Keratinocyte (primary cell): Measurements from ENCODE around the gene MAP7D1. TPM values are rescaled to one million over a fixed set of nuclear protein-coding genes. Genes with fewer than 3 reads are reported as not detected.
"Not testable (repeated sequence)": the region's sequence is repeated elsewhere in the genome, so short reads cannot be mapped to it uniquely, and the experiment has no call there.

Experiments used
- DNase-seq: peaks from one replicate; pipeline ENCODE4 v3.0.0-alpha.2; 2011; ENCODE audit warnings: low read depth, missing footprints, low spot score
- FAIRE-seq: peaks from 2 replicates; lab custom pipeline; 2011; peaks lifted over from hg19 to GRCh38; lab: Jason Lieb, UNC
- H2AFZ ChIP-seq: 2 replicates; pipeline ENCODE4 v1.6.0; 2012; ENCODE audit warnings: low read length, control low read depth, inconsistent platforms; ENCODE audit not compliant: control insufficient read depth
- H3K27ac ChIP-seq: 2 replicates; pipeline ENCODE4 v1.5.1; 2011; ENCODE audit warnings: low read length; ENCODE audit not compliant: control insufficient read depth, insufficient read depth
- H3K27me3 ChIP-seq: 3 replicates; pipeline ENCODE4 v1.6.0; 2011; ENCODE audit warnings: low read length; ENCODE audit not compliant: control insufficient read depth, insufficient read depth; ENCODE audit errors: extremely low read depth
- H3K36me3 ChIP-seq, 2 experiments: 2 replicates in 1 of 2; 3 replicates in 1 of 2; pipeline ENCODE4 v1.5.1; 2011; ENCODE audit warnings: low read length in 2 of 2, mild to moderate bottlenecking in 1 of 2; ENCODE audit not compliant: control insufficient read depth in 2 of 2, insufficient read depth in 2 of 2; ENCODE audit errors: extremely low read depth in 1 of 2
- H3K4me1 ChIP-seq: 3 replicates; pipeline ENCODE4 v1.5.1; 2011; ENCODE audit warnings: low read length; ENCODE audit not compliant: control insufficient read depth, insufficient read depth; ENCODE audit errors: extremely low read depth
- H3K4me2 ChIP-seq: 3 replicates; pipeline ENCODE4 v1.6.0; 2011; ENCODE audit warnings: low read depth, low read length; ENCODE audit not compliant: control insufficient read depth, insufficient read depth; ENCODE audit errors: extremely low read depth
- H3K4me3 ChIP-seq, 3 experiments: fragments of 200-600 bp in 1 of 3; sonication (generic) in 1 of 3; 2 replicates in 2 of 3; 3 replicates in 1 of 3; pipeline ENCODE4 v1.5.1; 2011 to 2016; ENCODE audit warnings: low read length in 3 of 3, mild to moderate bottlenecking in 3 of 3, control low read depth in 2 of 3, inconsistent platforms in 1 of 3, low read depth in 1 of 3, mixed read lengths in 1 of 3, mixed run types in 1 of 3, moderate library complexity in 1 of 3; ENCODE audit not compliant: control insufficient read depth in 2 of 3, insufficient read depth in 2 of 3; ENCODE audit errors: extremely low read depth in 1 of 3
- H3K79me2 ChIP-seq: 2 replicates; pipeline ENCODE4 v1.6.0; 2012; ENCODE audit warnings: low read length; ENCODE audit not compliant: control insufficient read depth, insufficient read depth
- H3K9ac ChIP-seq: 3 replicates; pipeline ENCODE4 v1.6.0; 2011; ENCODE audit warnings: low read length; ENCODE audit not compliant: control insufficient read depth, insufficient read depth; ENCODE audit errors: extremely low read depth
- H3K9me1 ChIP-seq: 3 replicates; pipeline ENCODE4 v1.6.0; 2011; ENCODE audit warnings: low read length; ENCODE audit not compliant: control insufficient read depth, insufficient read depth; ENCODE audit errors: extremely low read depth
- H3K9me3 ChIP-seq: 2 replicates; pipeline ENCODE4 v1.5.1; 2012; ENCODE audit warnings: low read depth, low read length; ENCODE audit not compliant: control insufficient read depth
- H4K20me1 ChIP-seq: 3 replicates; pipeline ENCODE4 v1.6.0; 2011; ENCODE audit warnings: low read length; ENCODE audit not compliant: control insufficient read depth, insufficient read depth; ENCODE audit errors: extremely low read depth
- CTCF ChIP-seq, 3 experiments: IDR thresholded peaks in 1 of 3; conservative IDR thresholded peaks in 1 of 3; optimal IDR thresholded peaks in 1 of 3; 2 replicates in 2 of 3; 3 replicates in 1 of 3; pipeline versions ENCODE3 to v1.5.1; 2011; ENCODE audit warnings: low read length in 3 of 3, mild to moderate bottlenecking in 3 of 3, moderate library complexity in 2 of 3, control low read depth in 1 of 3, inconsistent platforms in 1 of 3; ENCODE audit not compliant: insufficient read depth in 2 of 3; ENCODE audit errors: extremely low read depth in 1 of 3
- EZH2 ChIP-seq: IDR thresholded peaks from one replicate; pipeline ENCODE4 v1.6.1; 2012; ENCODE audit warnings: inconsistent platforms, mild to moderate bottlenecking, low read length, moderate library complexity
- dilution Hi-C: fragments of 300-500 bp; cut with MboI; formaldehyde crosslinking; loops from one replicate; pipeline ENCODE4 v1.7.0; 2020; ENCODE audit warnings: low sequenced_read_pairs; ENCODE audit not compliant: extremely low pct_ligation_motif_present
- polyA plus RNA-seq, 5 experiments: library from polyadenylated mRNA; depleted of rRNA in 3 of 5; stranded (reverse) in 3 of 5; stranded (forward) in 1 of 5; unstranded in 1 of 5; fragments of >200 nt; gene quantifications; 1 replicate in 1 of 5; 2 replicates in 3 of 5; 3 replicates in 1 of 5; pipeline versions ENCODE4 v1.2.1 to v1.2.3, GENCODE V29; 2011 to 2012; ENCODE audit warnings: missing spikeins in 2 of 5, low read depth in 1 of 5, low replicate concordance in 1 of 5

The MAP7D1 gene
- polyA plus RNA-seq, 1 donor (not counting 4 experiments of a cell fraction or from before 2014, with no cell fraction given): 75.0 TPM

- Histone ChIP-seq H3K27me3 (no peaks in the 10 kb centered on the region), H3K4me1 (peaks cover 9% of the 10 kb centered on the region), H4K20me1 (no peaks in the 10 kb centered on the region), H3K9me3 (no peaks in the 10 kb centered on the region), H3K9me1 (no peaks in the 10 kb centered on the region), H3K4me2 (peak overlapping the region; percentile 57), H3K9ac (peak overlapping the region; percentile 68), H3K36me3 (no peaks in the 10 kb centered on the region), H3K27ac (peak overlapping the region; percentile 83), H2AFZ (peak overlapping the region; percentile 90), H3K79me2 (no peaks in the 10 kb centered on the region), H3K4me3 (peak overlapping the region in 1 of 3 experiments; percentile 5)
- dilution Hi-C loops: no loop called here
- FAIRE-seq (peak; percentile 98), DNase-seq (no peak)
- TF ChIP-seq EZH2 (no peak), CTCF (optimal IDR thresholded peaks at IDR 0.05 in 1 of 3, IDR thresholded peaks at IDR 0.05 in 1 of 3, conservative IDR thresholded peaks at IDR 0.05 in 1 of 3; ENCODE audit: extremely low read depth in 1 of 3, insufficient read depth in 2 of 3, low read length in 3 of 3) (peak; percentile 82 to 100 (median 96))
Measured at GRCh38 chr1:36187800-36188593, 32.0 kb downstream of the MAP7D1 start.

- DNase-seq, H3K79me2 ChIP-seq, H3K4me2 ChIP-seq, H3K9me1 ChIP-seq, H3K36me3 ChIP-seq, FAIRE-seq, H3K27me3 ChIP-seq, H4K20me1 ChIP-seq, dilution Hi-C loops, H3K4me3 ChIP-seq, H3K27ac ChIP-seq, H3K9ac ChIP-seq, H3K9me3 ChIP-seq, H2AFZ ChIP-seq: not testable (repeated sequence)
- peaks cover 17% of the 10 kb centered on the region for H3K4me1 ChIP-seq
Measured at GRCh38 chr1:36196805-36197204, 40.8 kb downstream of the MAP7D1 start.
